AG04450 (cell line): ENCODE measurements around the gene MEGF10. TPM values are rescaled to one million over a fixed set of nuclear protein-coding genes. Genes with fewer than 3 reads are reported as not detected.

Experiments used
- CTCF ChIA-PET: fragments of 300-600, 350-600 bp; formaldehyde crosslinking; extraction: SDS; loops from one replicate; lab custom pipeline; 2022; ENCODE audit warnings: antibody characterized with exemption, inconsistent platforms; lab: Charles Lee
- POLR2A ChIA-PET: fragments of 350-600 bp; formaldehyde crosslinking; extraction: SDS; loops from one replicate; lab custom pipeline; 2021; ENCODE audit warnings: antibody characterized with exemption, inconsistent platforms; lab: Yijun Ruan, JAX
- DNase-seq: peaks from one replicate; pipeline ENCODE4 v3.0.0-alpha.2; 2011; ENCODE audit warnings: low read depth, low spot score
- H3K27ac ChIP-seq: one replicate; pipeline ENCODE4 v1.5.1; 2012; ENCODE audit warnings: low read depth, low read length, control low read depth
- H3K27me3 ChIP-seq: one replicate; pipeline ENCODE4 v1.6.0; 2012; ENCODE audit warnings: low read length; ENCODE audit not compliant: control insufficient read depth, insufficient read depth
- H3K4me3 ChIP-seq: 2 replicates; pipeline ENCODE4 v1.5.1; 2011; ENCODE audit warnings: mild to moderate bottlenecking, low read depth, low read length, control low read depth
- H3K9me3 ChIP-seq: 2 replicates; pipeline ENCODE4 v1.5.1; 2012; ENCODE audit warnings: low read length; ENCODE audit not compliant: control insufficient read depth, insufficient read depth
- polyA plus RNA-seq: library from polyadenylated mRNA; depleted of rRNA; stranded (reverse); fragments of >200 nt; gene quantifications from 2 replicates; pipeline ENCODE4 v1.2.3, GENCODE V29; 2011
- TF ChIP-seq, protein P1 (sequence below): IDR thresholded peaks from 2 replicates; pipeline ENCODE4 v1.5.1; 2011; ENCODE audit warnings: low read depth, low read length, control low read depth, inconsistent platforms

The MEGF10 gene
- polyA plus RNA-seq, 1 experiment, result not detected

DNA sequence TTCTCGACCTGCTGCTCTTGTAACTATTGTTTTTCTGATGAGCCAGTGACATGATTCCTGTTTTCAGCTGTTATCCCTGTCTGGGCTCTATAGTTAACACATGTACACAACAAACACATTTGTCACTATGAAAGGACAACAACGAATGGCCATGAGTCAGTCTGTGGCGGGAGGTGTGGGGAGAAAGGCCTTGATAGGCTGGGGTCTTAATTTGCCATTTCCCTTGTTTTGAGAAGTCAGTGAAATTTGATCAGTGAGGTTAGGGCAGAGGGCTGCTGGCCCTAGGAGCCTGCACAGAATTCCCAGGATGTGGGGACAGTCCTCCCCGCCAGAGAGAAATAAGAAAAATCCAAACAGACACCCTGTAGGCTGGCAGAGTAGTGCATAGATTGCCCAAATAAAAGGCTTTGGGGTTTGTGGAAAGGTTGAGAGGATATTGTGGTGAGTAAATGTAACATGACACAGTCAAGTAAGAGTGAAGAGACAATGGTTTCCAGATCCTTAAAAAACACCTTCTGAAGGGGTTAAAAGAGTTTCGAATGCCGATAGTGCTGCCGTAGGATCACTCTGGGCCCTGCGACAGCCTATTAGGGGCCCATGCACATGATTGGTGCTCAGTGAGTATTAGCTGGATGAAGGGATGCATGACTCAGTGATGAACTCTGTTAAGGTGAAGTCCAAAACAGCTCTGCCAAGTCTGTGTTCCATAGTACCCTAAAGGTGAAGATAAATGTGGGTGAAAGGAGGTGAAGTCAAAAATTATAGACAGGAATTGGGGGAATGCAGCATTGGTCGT is 115.9 kb downstream of the MEGF10 start:
- no peak overlapping the region for H3K4me3 ChIP-seq
- TF ChIP-seq, protein P1, sequence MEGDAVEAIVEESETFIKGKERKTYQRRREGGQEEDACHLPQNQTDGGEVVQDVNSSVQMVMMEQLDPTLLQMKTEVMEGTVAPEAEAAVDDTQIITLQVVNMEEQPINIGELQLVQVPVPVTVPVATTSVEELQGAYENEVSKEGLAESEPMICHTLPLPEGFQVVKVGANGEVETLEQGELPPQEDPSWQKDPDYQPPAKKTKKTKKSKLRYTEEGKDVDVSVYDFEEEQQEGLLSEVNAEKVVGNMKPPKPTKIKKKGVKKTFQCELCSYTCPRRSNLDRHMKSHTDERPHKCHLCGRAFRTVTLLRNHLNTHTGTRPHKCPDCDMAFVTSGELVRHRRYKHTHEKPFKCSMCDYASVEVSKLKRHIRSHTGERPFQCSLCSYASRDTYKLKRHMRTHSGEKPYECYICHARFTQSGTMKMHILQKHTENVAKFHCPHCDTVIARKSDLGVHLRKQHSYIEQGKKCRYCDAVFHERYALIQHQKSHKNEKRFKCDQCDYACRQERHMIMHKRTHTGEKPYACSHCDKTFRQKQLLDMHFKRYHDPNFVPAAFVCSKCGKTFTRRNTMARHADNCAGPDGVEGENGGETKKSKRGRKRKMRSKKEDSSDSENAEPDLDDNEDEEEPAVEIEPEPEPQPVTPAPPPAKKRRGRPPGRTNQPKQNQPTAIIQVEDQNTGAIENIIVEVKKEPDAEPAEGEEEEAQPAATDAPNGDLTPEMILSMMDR, result no peak
- no peaks in the 10 kb centered on the region for H3K9me3 ChIP-seq
- H3K27me3 ChIP-seq, result peaks cover 4% of the 10 kb centered on the region
- POLR2A ChIA-PET, result no interaction called here
- DNase-seq, result no peak
- no peak overlapping the region for H3K27ac ChIP-seq
- CTCF ChIA-PET, result interaction anchor here (1.3 kb wide), 1 partner anchor 86 kb away, joined by 3 read pairs; no protein-coding TSS in a partner anchor

DNA sequence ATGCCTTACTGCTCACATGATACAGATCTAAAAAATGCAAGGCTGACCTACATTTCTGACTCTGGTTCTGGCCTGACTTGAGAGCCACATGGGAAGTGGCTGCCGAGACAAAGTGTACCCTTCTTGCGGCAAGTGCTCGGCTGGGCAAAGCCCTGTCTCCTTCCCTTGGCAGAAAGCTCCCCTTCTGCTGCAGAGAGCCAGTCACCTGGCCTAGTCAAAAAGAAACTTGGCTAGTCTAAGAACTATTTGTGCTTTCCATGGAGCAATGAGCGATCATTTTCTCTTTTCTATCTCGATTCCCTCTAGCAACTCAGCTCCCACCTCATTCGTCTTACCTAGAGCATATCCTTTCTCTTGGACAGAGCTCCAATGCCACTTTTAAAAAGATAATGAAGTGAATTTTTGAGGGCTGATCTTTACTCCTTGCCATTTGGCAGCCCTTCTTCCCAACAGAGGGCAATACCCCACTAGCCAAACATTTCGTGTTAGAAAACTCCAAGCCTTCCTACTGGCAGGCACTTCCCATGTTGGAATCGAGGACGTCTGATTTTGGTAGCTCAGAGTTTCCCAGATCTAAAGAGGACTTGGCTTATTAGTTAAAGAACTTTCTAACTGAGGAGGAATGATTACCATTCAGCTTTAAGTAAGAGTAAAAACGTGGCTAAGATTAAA is 118.8 kb downstream of the MEGF10 start:
- H3K27me3 ChIP-seq, result peaks cover 4% of the 10 kb centered on the region
- TF ChIP-seq, protein P1, result no peak
- POLR2A ChIA-PET, result no interaction called here
- CTCF ChIA-PET, result no interaction called here
- no peaks in the 10 kb centered on the region for H3K9me3 ChIP-seq
- no peak for DNase-seq
- H3K27ac ChIP-seq, result no peak overlapping the region
- H3K4me3 ChIP-seq, result no peak overlapping the region

DNA sequence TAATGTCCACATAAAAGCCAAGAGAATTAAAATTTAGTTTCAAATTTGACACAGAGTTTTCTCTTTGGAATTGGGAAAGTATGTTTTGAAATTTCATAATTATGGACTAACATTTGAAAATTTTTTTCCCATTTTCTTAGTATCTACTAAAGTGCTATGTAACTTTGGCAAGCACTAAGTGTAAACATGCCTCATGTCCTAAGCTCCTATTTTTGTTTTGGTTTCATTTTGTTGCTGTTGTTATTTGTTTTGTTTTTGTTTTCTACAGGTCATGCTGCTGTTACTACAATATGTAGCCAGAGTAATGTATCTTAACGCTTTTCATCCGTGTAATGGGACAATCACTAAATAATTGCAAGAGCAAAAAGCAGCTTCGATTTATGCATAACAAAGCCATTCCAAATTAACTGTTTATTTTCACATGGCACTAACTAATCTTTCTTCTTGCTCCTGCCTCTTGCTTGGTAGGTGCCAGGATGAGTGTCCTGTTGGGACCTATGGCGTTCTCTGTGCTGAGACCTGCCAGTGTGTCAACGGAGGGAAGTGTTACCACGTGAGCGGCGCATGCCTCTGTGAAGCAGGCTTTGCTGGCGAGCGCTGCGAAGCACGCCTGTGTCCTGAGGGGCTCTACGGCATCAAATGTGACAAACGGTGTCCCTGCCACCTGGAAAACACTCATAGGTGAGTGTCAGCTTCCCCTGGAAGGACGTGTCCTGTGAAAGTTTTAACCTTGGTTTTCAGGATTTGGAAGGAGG is 119.5 kb downstream of the MEGF10 start:
- Histone ChIP-seq H3K27me3 (peaks cover 4% of the 10 kb centered on the region), H3K27ac (no peak overlapping the region), H3K9me3 (no peaks in the 10 kb centered on the region), H3K4me3 (no peak overlapping the region)
- TF ChIP-seq, protein P1, result no peak
- CTCF ChIA-PET, result no interaction called here
- DNase-seq, result no peak
- POLR2A ChIA-PET, result no interaction called here

DNA sequence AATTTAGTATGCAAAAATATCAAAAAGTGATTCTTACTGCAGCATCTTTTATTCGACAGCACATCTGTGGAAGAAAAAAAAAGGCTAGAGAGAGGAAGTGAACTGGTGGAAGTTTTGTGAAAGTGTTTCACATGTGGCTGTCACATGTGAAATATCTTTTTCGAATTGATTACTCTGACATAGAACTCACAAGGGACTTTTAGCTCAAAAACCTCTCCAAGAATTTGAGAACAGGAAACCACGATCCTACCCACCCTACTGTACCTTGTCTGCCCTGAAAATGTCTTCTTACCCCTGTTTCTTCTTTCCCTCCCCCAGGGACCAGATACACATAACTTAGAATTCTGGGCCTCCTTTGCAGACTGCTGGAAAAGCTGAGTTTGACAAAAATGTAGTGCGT is 120.4 kb downstream of the MEGF10 start:
- Histone ChIP-seq H3K9me3 (no peaks in the 10 kb centered on the region), H3K27me3 (peaks cover 4% of the 10 kb centered on the region), H3K27ac (no peak overlapping the region), H3K4me3 (no peak overlapping the region)
- POLR2A ChIA-PET, result interaction anchor here (0.7 kb wide), 1 partner anchor 25 kb away, joined by 3 read pairs; no protein-coding TSS in a partner anchor
- TF ChIP-seq, protein P1, result no peak
- CTCF ChIA-PET, result no interaction called here
- DNase-seq, result no peak
